Ishikawa (cell line): Measurements from ENCODE around the gene PTF1A.

Source experiments
- CEBPB ChIP-seq: IDR thresholded peaks from 2 replicates; pipeline ENCODE4 v1.6.1; 2012
- CREB1 ChIP-seq: IDR thresholded peaks from 2 replicates; pipeline ENCODE4 v1.6.1; 2012; ENCODE audit warnings: low read depth
- EGR1 ChIP-seq: IDR thresholded peaks from 2 replicates; pipeline ENCODE4 v1.6.1; 2012
- EP300 ChIP-seq: IDR thresholded peaks from 2 replicates; pipeline ENCODE4 v1.6.1; 2012; ENCODE audit warnings: borderline replicate concordance
- FOXM1 ChIP-seq: IDR thresholded peaks from 2 replicates; pipeline ENCODE4 v1.6.1; 2012; ENCODE audit warnings: low read depth, borderline replicate concordance
- MAX ChIP-seq: IDR thresholded peaks from 2 replicates; pipeline ENCODE4 v1.6.1; 2012
- NFIC ChIP-seq: IDR thresholded peaks from 2 replicates; pipeline ENCODE4 v1.6.1; 2012
- RAD21 ChIP-seq: IDR thresholded peaks from 2 replicates; pipeline ENCODE4 v1.6.1; 2012; ENCODE audit warnings: low read depth
- TAF1 ChIP-seq: IDR thresholded peaks from 2 replicates; pipeline ENCODE4 v1.6.1; 2012; ENCODE audit warnings: low read depth, mild to moderate bottlenecking
- TCF12 ChIP-seq: IDR thresholded peaks from 2 replicates; pipeline ENCODE4 v1.6.1; 2012; ENCODE audit warnings: low read depth
- TEAD4 ChIP-seq: IDR thresholded peaks from 2 replicates; pipeline ENCODE4 v1.6.1; 2012
- USF1 ChIP-seq: IDR thresholded peaks from 2 replicates; pipeline ENCODE4 v1.6.1; 2012
- YY1 ChIP-seq: IDR thresholded peaks from 2 replicates; pipeline ENCODE4 v1.6.1; 2012; ENCODE audit warnings: low read depth
- ZBTB7A ChIP-seq: IDR thresholded peaks from 2 replicates; pipeline ENCODE4 v1.6.1; 2012; ENCODE audit warnings: low read depth
- TF ChIP-seq, protein P1 (sequence below): IDR thresholded peaks from 2 replicates; pipeline ENCODE4 v1.6.1; 2012; ENCODE audit warnings: low read depth, mild to moderate bottlenecking

Gene PTF1A

DNA sequence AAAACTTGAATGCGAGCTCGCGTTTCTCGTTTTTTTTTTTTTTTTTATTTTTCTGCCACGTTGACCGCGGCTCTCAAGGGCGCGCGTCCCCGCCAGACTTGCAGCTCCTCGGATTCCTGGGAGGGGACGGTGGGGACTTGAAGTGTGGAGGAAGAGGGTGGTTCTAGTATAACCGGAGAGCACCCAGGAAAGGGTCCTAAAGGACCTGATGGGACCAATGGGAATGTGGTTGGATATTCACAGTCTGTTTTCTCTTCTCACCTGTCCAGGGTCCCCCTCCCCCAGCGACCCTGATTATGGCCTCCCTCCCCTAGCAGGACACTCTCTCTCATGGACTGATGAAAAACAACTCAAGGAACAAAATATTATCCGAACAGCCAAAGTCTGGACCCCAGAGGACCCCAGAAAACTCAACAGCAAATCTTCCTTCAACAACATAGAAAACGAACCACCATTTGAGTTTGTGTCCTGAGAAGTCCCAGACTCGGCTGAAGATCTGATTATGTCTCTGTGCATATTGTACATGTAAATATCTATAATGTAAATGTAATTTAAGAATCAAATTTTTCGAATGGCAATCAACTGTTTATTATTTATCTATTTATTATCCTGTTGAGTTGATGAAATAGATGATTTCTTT lies 1.4 kb downstream of the PTF1A start:
- TF ChIP-seq CREB1 (no peak), MAX (no peak), RAD21 (no peak), NFIC (no peak), YY1 (no peak), ZBTB7A (no peak), TAF1 (no peak), EP300 (no peak), TEAD4 (no peak), TCF12 (no peak)
- TF ChIP-seq, protein P1, sequence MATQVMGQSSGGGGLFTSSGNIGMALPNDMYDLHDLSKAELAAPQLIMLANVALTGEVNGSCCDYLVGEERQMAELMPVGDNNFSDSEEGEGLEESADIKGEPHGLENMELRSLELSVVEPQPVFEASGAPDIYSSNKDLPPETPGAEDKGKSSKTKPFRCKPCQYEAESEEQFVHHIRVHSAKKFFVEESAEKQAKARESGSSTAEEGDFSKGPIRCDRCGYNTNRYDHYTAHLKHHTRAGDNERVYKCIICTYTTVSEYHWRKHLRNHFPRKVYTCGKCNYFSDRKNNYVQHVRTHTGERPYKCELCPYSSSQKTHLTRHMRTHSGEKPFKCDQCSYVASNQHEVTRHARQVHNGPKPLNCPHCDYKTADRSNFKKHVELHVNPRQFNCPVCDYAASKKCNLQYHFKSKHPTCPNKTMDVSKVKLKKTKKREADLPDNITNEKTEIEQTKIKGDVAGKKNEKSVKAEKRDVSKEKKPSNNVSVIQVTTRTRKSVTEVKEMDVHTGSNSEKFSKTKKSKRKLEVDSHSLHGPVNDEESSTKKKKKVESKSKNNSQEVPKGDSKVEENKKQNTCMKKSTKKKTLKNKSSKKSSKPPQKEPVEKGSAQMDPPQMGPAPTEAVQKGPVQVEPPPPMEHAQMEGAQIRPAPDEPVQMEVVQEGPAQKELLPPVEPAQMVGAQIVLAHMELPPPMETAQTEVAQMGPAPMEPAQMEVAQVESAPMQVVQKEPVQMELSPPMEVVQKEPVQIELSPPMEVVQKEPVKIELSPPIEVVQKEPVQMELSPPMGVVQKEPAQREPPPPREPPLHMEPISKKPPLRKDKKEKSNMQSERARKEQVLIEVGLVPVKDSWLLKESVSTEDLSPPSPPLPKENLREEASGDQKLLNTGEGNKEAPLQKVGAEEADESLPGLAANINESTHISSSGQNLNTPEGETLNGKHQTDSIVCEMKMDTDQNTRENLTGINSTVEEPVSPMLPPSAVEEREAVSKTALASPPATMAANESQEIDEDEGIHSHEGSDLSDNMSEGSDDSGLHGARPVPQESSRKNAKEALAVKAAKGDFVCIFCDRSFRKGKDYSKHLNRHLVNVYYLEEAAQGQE, result no peak

DNA sequence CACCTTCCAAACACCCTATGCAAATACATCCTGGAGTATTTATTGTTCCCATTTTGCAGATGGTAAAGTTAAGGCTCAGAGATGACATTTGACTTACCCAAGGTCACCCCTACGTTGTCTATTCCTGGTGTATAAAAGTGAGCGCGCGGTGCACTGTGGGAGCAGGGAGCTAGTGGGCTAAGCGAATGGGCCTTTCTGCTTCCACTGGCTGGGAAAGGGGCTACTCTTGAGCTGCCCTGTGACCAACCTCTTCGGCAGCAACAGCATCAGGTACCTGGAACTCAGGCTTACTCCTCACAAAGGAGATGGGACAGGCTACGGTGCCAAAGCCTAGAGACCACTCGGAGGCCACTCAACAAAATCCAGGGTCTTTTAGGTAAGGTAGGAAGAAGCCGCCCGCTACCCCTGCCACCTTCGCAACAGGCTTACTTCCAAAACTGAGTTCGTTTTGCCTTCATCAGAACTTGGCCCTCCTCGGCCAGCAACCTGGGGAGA lies 2.4 kb downstream of the PTF1A start:
- TF ChIP-seq CREB1, result no peak
- TF ChIP-seq YY1, result no peak
- TF ChIP-seq EGR1, result no peak
- TF ChIP-seq EP300, result no peak

DNA sequence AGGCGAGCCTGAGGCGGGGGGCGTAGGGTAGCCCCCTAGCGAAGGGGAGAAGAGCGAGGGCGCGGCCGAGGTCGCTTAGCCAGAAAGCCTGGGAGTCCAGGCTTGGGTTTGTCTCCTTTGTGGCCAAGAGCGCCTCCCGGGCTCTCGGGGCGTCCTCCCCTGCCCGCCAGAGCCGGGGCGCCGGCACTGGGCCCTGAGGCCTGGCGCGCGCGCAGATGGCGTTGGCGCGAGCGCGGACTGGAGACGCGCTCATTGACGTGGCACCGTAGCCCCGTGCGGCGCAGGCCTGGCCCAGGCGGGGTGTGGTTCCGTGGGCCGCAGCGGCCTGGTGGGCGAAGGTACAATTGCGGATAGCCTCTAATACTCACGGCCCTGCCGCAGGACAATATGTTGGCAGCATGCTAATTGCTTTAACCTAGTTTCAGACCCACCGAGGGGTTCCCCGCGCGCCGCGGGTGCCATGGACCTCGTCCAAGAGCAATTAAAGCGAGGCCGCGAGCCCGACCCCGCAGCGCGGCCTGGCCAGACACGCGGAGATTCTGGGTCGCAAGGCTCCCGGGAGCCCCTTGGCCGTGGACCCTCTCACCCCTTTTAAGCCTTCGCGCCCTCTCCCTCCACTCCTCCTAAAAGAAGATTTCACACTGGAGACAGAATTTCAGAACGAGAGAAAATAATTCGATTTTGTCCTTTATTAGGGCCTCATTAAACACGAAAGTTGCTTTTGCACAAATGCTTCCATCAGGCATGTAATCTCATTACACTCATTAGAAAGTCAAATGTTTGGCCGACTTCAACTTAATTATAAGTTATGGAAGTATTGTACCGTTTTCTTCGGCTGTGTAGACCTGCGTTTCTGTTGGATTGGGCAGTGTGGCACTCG lies 3.1 kb downstream of the PTF1A start:
- TF ChIP-seq TAF1, result no peak
- no peak for TF ChIP-seq NFIC
- TF ChIP-seq RAD21, result no peak
- TF ChIP-seq EP300, result no peak
- no peak for TF ChIP-seq EGR1
- TF ChIP-seq, protein P1, result no peak
- TF ChIP-seq MAX, result no peak
- TF ChIP-seq TEAD4, result no peak
- TF ChIP-seq CEBPB, result no peak
- no peak for TF ChIP-seq CREB1
- no peak for TF ChIP-seq FOXM1
- no peak for TF ChIP-seq TCF12
- no peak for TF ChIP-seq USF1
- TF ChIP-seq ZBTB7A, result no peak
- TF ChIP-seq YY1, result no peak

GRCh38 chr10:23195846-23196600 lies 3.9 kb downstream of the PTF1A start:
- TF ChIP-seq EP300, result no peak
- TF ChIP-seq USF1, result no peak
- TF ChIP-seq CREB1, result no peak
- TF ChIP-seq, protein P1, result no peak
- TF ChIP-seq TAF1, result no peak
- TF ChIP-seq FOXM1, result no peak
- no peak for TF ChIP-seq TCF12
- TF ChIP-seq YY1, result no peak
- no peak for TF ChIP-seq MAX
- TF ChIP-seq CEBPB, result no peak
- TF ChIP-seq TEAD4, result no peak
- no peak for TF ChIP-seq EGR1
- no peak for TF ChIP-seq NFIC
- no peak for TF ChIP-seq RAD21
- no peak for TF ChIP-seq ZBTB7A
